WTC11 (cell line): ENCODE measurements around the gene PDE4B. TPM values are rescaled to one million over a fixed set of nuclear protein-coding genes. Genes with fewer than 3 reads are reported as not detected.
"Not testable (repeated sequence)": the region's sequence is repeated elsewhere in the genome, so short reads cannot be mapped to it uniquely, and the experiment has no call there.

Experiments used
- ATAC-seq: fragments of 200-7000 bp; cut with Tn5 transposase; 2 replicates; pipeline ENCODE4 v1.10.0; 2021; ENCODE audit warnings: mild to moderate bottlenecking, moderate library complexity
- CTCF ChIA-PET: fragments of 300-600 bp; sonication (Branson Sonifier 250); formaldehyde crosslinking; loops from one replicate; lab custom pipeline; 2021; ENCODE audit warnings: antibody characterized with exemption; lab: Charles Lee
- POLR2A ChIA-PET: fragments of 350-600 bp; sonication (Branson Sonifier 250); formaldehyde crosslinking; loops from one replicate; lab custom pipeline; 2021; ENCODE audit warnings: antibody characterized with exemption; lab: Charles Lee
- DNase-seq: peaks from one replicate; pipeline ENCODE4 v3.0.0; 2021; ENCODE audit warnings: low spot score
- H3K27ac Mint-ChIP-seq: 2 replicates; pipeline ENCODE4 v1.8.0; 2021; ENCODE audit warnings: mixed read lengths
- H3K27me3 Mint-ChIP-seq: 2 replicates; pipeline ENCODE4 v1.8.0; 2021; ENCODE audit warnings: low read depth, mild to moderate bottlenecking, moderate library complexity, mixed read lengths
- H3K36me3 Mint-ChIP-seq: 2 replicates; pipeline ENCODE4 v1.8.0; 2021; ENCODE audit warnings: mixed read lengths
- H3K4me1 Mint-ChIP-seq: 2 replicates; pipeline ENCODE4 v1.8.0; 2022; ENCODE audit warnings: mixed read lengths
- H3K4me3 Mint-ChIP-seq: 2 replicates; pipeline ENCODE4 v1.8.0; 2021; ENCODE audit warnings: mild to moderate bottlenecking, moderate library complexity, mixed read lengths
- H3K9me3 Mint-ChIP-seq: 2 replicates; pipeline ENCODE4 v1.8.0; 2021; ENCODE audit warnings: mixed read lengths
- CDX4 ChIP-seq: fragments of 250-450 bp; sonication (Bioruptor Pico); IDR thresholded peaks from 2 replicates; pipeline ENCODE4 v1.9.0; 2021; ENCODE audit warnings: moderate library complexity, mild to moderate bottlenecking, inconsistent platforms, borderline replicate concordance
- CTCF ChIP-seq: fragments of 200-600 bp; IDR thresholded peaks from 2 replicates; pipeline ENCODE4 v1.8.0; 2022; ENCODE audit warnings: antibody characterized with exemption
- E2F1 ChIP-seq: sonication (generic); formaldehyde crosslinking; IDR thresholded peaks from 2 replicates; pipeline ENCODE4 v1.8.0; 2022; ENCODE audit warnings: mild to moderate bottlenecking, missing genetic modification reagents
- E2F4 ChIP-seq: sonication (generic); formaldehyde crosslinking; IDR thresholded peaks from 2 replicates; pipeline ENCODE4 v1.8.1; 2022; ENCODE audit warnings: low read depth, mild to moderate bottlenecking, moderate library complexity, missing genetic modification reagents, borderline replicate concordance
- E2F5 ChIP-seq: sonication (generic); formaldehyde crosslinking; IDR thresholded peaks from 2 replicates; pipeline ENCODE4 v1.8.1; 2022; ENCODE audit warnings: mild to moderate bottlenecking, moderate library complexity, missing genetic modification reagents
- ELF4 ChIP-seq: sonication (generic); formaldehyde crosslinking; IDR thresholded peaks from 2 replicates; pipeline ENCODE4 v1.8.1; 2022; ENCODE audit warnings: low read depth, mild to moderate bottlenecking, moderate library complexity, missing genetic modification reagents
- ETV6 ChIP-seq: sonication (generic); formaldehyde crosslinking; IDR thresholded peaks from 2 replicates; pipeline ENCODE4 v1.8.1; 2022; ENCODE audit warnings: mild to moderate bottlenecking, missing genetic modification reagents
- GABPB1 ChIP-seq: sonication (generic); formaldehyde crosslinking; IDR thresholded peaks from 2 replicates; pipeline ENCODE4 v1.8.1; 2023; ENCODE audit warnings: mild to moderate bottlenecking, missing genetic modification reagents
- GRHL2 ChIP-seq: fragments of 250-450 bp; sonication (Bioruptor Pico); IDR thresholded peaks from 2 replicates; pipeline ENCODE4 v1.8.0; 2022; ENCODE audit warnings: mild to moderate bottlenecking, moderate library complexity; ENCODE audit not compliant: insufficient replicate concordance, severe bottlenecking
- GTF2I ChIP-seq: fragments of 250-450 bp; sonication (Bioruptor Pico); conservative IDR thresholded peaks from 2 replicates; pipeline ENCODE4 v1.4.0; 2021; ENCODE audit warnings: mild to moderate bottlenecking
- HMGA2 ChIP-seq: fragments of 250-450 bp; sonication (Bioruptor Pico); IDR thresholded peaks from 2 replicates; pipeline ENCODE4 v1.4.0; 2021; ENCODE audit warnings: mild to moderate bottlenecking, moderate library complexity
- KAT7 ChIP-seq: sonication (generic); formaldehyde crosslinking; IDR thresholded peaks from 2 replicates; pipeline ENCODE4 v1.8.1; 2023; ENCODE audit warnings: missing genetic modification reagents, mild to moderate bottlenecking, borderline replicate concordance
- MLX ChIP-seq: sonication (generic); formaldehyde crosslinking; IDR thresholded peaks from 2 replicates; pipeline ENCODE4 v1.8.1; 2023; ENCODE audit warnings: mild to moderate bottlenecking, missing genetic modification reagents, moderate library complexity
- NR1H2 ChIP-seq: sonication (generic); formaldehyde crosslinking; IDR thresholded peaks from 2 replicates; pipeline ENCODE4 v1.9.0; 2021; ENCODE audit warnings: mild to moderate bottlenecking, moderate library complexity, missing genetic modification reagents
- RELA ChIP-seq: sonication (generic); formaldehyde crosslinking; IDR thresholded peaks from 2 replicates; pipeline ENCODE4 v1.8.1; 2022; ENCODE audit warnings: missing genetic modification reagents, mild to moderate bottlenecking, borderline replicate concordance
- TEAD1 ChIP-seq: sonication (generic); formaldehyde crosslinking; IDR thresholded peaks from 2 replicates; pipeline ENCODE4 v1.8.0; 2022; ENCODE audit warnings: mild to moderate bottlenecking, missing genetic modification reagents
- ZNF138 ChIP-seq: sonication (generic); formaldehyde crosslinking; conservative IDR thresholded peaks from 2 replicates; pipeline ENCODE4 v1.8.1; 2022; ENCODE audit warnings: mild to moderate bottlenecking, moderate library complexity, missing genetic modification reagents
- ZNF232 ChIP-seq: sonication (generic); formaldehyde crosslinking; IDR thresholded peaks from 2 replicates; pipeline ENCODE4 v1.8.0; 2022; ENCODE audit warnings: mild to moderate bottlenecking, missing genetic modification reagents
- ZNF281 ChIP-seq: sonication (generic); formaldehyde crosslinking; IDR thresholded peaks from 2 replicates; pipeline ENCODE4 v1.8.0; 2023; ENCODE audit warnings: mild to moderate bottlenecking, missing genetic modification reagents
- ZNF416 ChIP-seq: fragments of 250-450 bp; sonication (Bioruptor Pico); IDR thresholded peaks from 2 replicates; pipeline ENCODE4 v1.9.0; 2021; ENCODE audit warnings: mild to moderate bottlenecking, inconsistent platforms
- ZNF512 ChIP-seq: sonication (generic); formaldehyde crosslinking; IDR thresholded peaks from 2 replicates; pipeline ENCODE4 v1.8.1; 2022; ENCODE audit warnings: missing genetic modification reagents, borderline replicate concordance
- total RNA-seq: library from RNA; stranded (reverse); gene quantifications from 3 replicates; pipeline ENCODE4 v1.2.3, GENCODE V29; 2021

PDE4B gene
- total RNA-seq, 1 experiment from 2014 or later = 8.0 TPM

GRCh38 chr1:65872301-65872700 lies 79.6 kb downstream of the PDE4B start:
- H3K4me1 Mint-ChIP-seq = no peaks in the 10 kb centered on the region
- POLR2A ChIA-PET = interaction anchor here (0.6 kb wide), 1 partner anchor 949 kb away, joined by 3 read pairs; no protein-coding TSS in a partner anchor
- H3K27me3 Mint-ChIP-seq = no peaks in the 10 kb centered on the region
- no peak overlapping the region for H3K4me3 Mint-ChIP-seq
- CTCF ChIA-PET = no interaction called here
- H3K27ac Mint-ChIP-seq = no peak overlapping the region
- ATAC-seq = no peak
- no peaks in the 10 kb centered on the region for H3K36me3 Mint-ChIP-seq
- no peak for DNase-seq
- H3K9me3 Mint-ChIP-seq = peaks cover 5% of the 10 kb centered on the region
- TF ChIP-seq E2F4 (CRISPR knock-in tag) (no peak), ZNF512 (CRISPR knock-in tag) (no peak), TEAD1 (no peak), RELA (no peak), NR1H2 (CRISPR knock-in tag) (no peak), GABPB1 (CRISPR knock-in tag) (no peak), GRHL2 (no peak), CTCF (no peak), ZNF416 (CRISPR knock-in tag) (no peak), ETV6 (CRISPR knock-in tag) (no peak), KAT7 (CRISPR knock-in tag) (no peak), HMGA2 (CRISPR knock-in tag) (no peak), ZNF232 (CRISPR knock-in tag) (no peak)
- TF ChIP-seq, all 79 proteins: peak for 0

GRCh38 chr1:65878342-65878741 lies 85.6 kb downstream of the PDE4B start:
- POLR2A ChIA-PET, DNase-seq, H3K36me3 Mint-ChIP-seq, H3K27me3 Mint-ChIP-seq, H3K4me1 Mint-ChIP-seq, ATAC-seq, H3K4me3 Mint-ChIP-seq, CTCF ChIA-PET, H3K27ac Mint-ChIP-seq: not testable (repeated sequence)
- H3K9me3 Mint-ChIP-seq = peaks cover 16% of the 10 kb centered on the region

GRCh38 chr1:65880611-65881010 lies 87.9 kb downstream of the PDE4B start:
- ChIA-PET CTCF (no interaction called here), POLR2A (no interaction called here)
- ATAC-seq (no peak), DNase-seq (no peak)
- no peaks in the 10 kb centered on the region for H3K4me1 Mint-ChIP-seq
- no peaks in the 10 kb centered on the region for H3K36me3 Mint-ChIP-seq
- no peaks in the 10 kb centered on the region for H3K27me3 Mint-ChIP-seq
- peaks cover 16% of the 10 kb centered on the region for H3K9me3 Mint-ChIP-seq
- H3K27ac Mint-ChIP-seq = no peak overlapping the region
- no peak overlapping the region for H3K4me3 Mint-ChIP-seq
- TF ChIP-seq ZNF281 (CRISPR knock-in tag) (no peak), ELF4 (CRISPR knock-in tag) (no peak), E2F1 (CRISPR knock-in tag) (no peak), CDX4 (CRISPR knock-in tag) (no peak), ZNF138 (CRISPR knock-in tag) (no peak), MLX (no peak), GTF2I (CRISPR knock-in tag) (no peak), E2F5 (CRISPR knock-in tag) (no peak), TEAD1 (no peak), GABPB1 (CRISPR knock-in tag) (no peak)
